ENCODE results near the gene DNAJB12. TPM values are rescaled to one million over a fixed set of nuclear protein-coding genes. Genes with fewer than 3 reads are reported as not detected.
A peak's percentile ranks its signal among the peaks of the same experiment; 100 is the strongest.

DNAJB12 gene
- total RNA-seq, 1 experiment from 2014 or later, result 48.0 TPM

DNA sequence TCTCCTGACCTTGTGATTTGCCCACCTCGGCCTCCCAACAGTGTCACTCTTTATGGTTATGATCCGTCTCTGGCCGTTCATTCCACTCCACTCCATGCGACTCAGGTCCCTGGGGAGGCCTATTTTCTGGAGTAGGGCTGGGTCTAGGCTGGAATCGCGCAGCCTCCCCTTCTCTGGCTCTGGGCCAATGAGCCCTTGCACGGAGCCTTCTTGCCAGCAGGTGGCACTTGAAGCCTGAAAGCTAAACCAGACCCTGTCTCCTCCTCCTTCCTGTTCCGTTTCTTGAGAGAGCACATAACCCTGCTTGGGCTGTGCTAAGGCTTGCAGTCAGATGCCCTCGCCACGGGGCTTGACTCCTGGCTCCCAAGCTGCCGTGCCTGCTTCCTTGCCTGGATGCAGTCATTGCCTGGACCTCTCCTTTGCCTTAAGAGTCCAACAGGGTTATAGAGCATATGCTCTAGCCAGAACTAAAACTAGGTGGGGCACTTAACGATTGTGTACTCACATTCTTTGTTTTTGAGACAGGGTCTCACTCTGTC lies 9.6 kb upstream of the DNAJB12 start:
- intact Hi-C loops (cut with micrococcal nuclease; ENCODE audit: unreplicated experiment), result loop anchor here (1.0 to 5.0 kb wide), 5 partner anchors 203 to 696 kb away; partner anchors contain the start of gene MCU

GRCh38 chr10:72356987-72357386 lies 2.3 kb upstream of the DNAJB12 start:
- Mint-ChIP-seq H3K4me1 (ENCODE audit: low read depth, unreplicated experiment) (peaks cover 15% of the 10 kb centered on the region), H3K36me3 (ENCODE audit: insufficient read depth, unreplicated experiment) (peaks cover 21% of the 10 kb centered on the region), H3K27ac (ENCODE audit: unreplicated experiment) (no peak overlapping the region), H3K4me3 (ENCODE audit: low read depth, unreplicated experiment) (no peak overlapping the region), H3K9me3 (ENCODE audit: low read depth, unreplicated experiment) (peaks cover 4% of the 10 kb centered on the region), H3K27me3 (ENCODE audit: unreplicated experiment) (no peaks in the 10 kb centered on the region)
- TF ChIP-seq, protein P1, sequence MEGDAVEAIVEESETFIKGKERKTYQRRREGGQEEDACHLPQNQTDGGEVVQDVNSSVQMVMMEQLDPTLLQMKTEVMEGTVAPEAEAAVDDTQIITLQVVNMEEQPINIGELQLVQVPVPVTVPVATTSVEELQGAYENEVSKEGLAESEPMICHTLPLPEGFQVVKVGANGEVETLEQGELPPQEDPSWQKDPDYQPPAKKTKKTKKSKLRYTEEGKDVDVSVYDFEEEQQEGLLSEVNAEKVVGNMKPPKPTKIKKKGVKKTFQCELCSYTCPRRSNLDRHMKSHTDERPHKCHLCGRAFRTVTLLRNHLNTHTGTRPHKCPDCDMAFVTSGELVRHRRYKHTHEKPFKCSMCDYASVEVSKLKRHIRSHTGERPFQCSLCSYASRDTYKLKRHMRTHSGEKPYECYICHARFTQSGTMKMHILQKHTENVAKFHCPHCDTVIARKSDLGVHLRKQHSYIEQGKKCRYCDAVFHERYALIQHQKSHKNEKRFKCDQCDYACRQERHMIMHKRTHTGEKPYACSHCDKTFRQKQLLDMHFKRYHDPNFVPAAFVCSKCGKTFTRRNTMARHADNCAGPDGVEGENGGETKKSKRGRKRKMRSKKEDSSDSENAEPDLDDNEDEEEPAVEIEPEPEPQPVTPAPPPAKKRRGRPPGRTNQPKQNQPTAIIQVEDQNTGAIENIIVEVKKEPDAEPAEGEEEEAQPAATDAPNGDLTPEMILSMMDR (IDR thresholded peaks at IDR 0.05; ENCODE audit: unreplicated experiment), result no peak
- intact Hi-C loops (cut with micrococcal nuclease; ENCODE audit: unreplicated experiment), result no loop called here
- CTCF ChIA-PET, result no interaction called here
- BruUV-seq (replicated peaks), result no TSS peak
- DNase-seq, result no peak

More for the DNA sequence above, 9.6 kb upstream of the DNAJB12 start:
- H3K4me3 Mint-ChIP-seq (ENCODE audit: low read depth, unreplicated experiment), result peak overlapping the region; percentile 43
- CTCF ChIA-PET, result interaction anchor here (0.6 to 1.5 kb wide), 4 partner anchors 328 to 697 kb away, joined by 3 to 5 read pairs (median 4); partner anchors contain the start of gene MCU
- TF ChIP-seq, protein P1 (IDR thresholded peaks at IDR 0.05; ENCODE audit: unreplicated experiment), result peak; percentile 96
- H3K9me3 Mint-ChIP-seq (ENCODE audit: low read depth, unreplicated experiment), result no peaks in the 10 kb centered on the region
- DNase-seq, result peak; percentile 93
- no peaks in the 10 kb centered on the region for H3K27me3 Mint-ChIP-seq (ENCODE audit: unreplicated experiment)
- peak overlapping the region; percentile 58 for H3K27ac Mint-ChIP-seq (ENCODE audit: unreplicated experiment)
- no TSS peak for BruUV-seq (replicated peaks)
- peaks cover 12% of the 10 kb centered on the region for H3K36me3 Mint-ChIP-seq (ENCODE audit: insufficient read depth, unreplicated experiment)
- peaks cover 11% of the 10 kb centered on the region for H3K4me1 Mint-ChIP-seq (ENCODE audit: low read depth, unreplicated experiment)

- Mint-ChIP-seq H3K36me3 (ENCODE audit: insufficient read depth, unreplicated experiment) (peaks cover 21% of the 10 kb centered on the region), H3K4me3 (ENCODE audit: low read depth, unreplicated experiment) (no peak overlapping the region), H3K27ac (ENCODE audit: unreplicated experiment) (no peak overlapping the region), H3K9me3 (ENCODE audit: low read depth, unreplicated experiment) (peaks cover 4% of the 10 kb centered on the region), H3K4me1 (ENCODE audit: low read depth, unreplicated experiment) (peaks cover 22% of the 10 kb centered on the region), H3K27me3 (ENCODE audit: unreplicated experiment) (no peaks in the 10 kb centered on the region)
- TF ChIP-seq, protein P1 (IDR thresholded peaks at IDR 0.05; ENCODE audit: unreplicated experiment), result no peak
- intact Hi-C loops (cut with micrococcal nuclease; ENCODE audit: unreplicated experiment), result no loop called here
- no TSS peak for BruUV-seq (replicated peaks)
- no peak for DNase-seq
- CTCF ChIA-PET, result interaction anchor here (0.5 kb wide), 1 partner anchor 176 kb away, joined by 3 read pairs; no protein-coding TSS in a partner anchor
These were observed 1.4 kb upstream of the DNAJB12 start for GRCh38 chr10:72356115-72356514.

- H3K27ac Mint-ChIP-seq (ENCODE audit: unreplicated experiment), result peak overlapping the region; percentile 95
- peaks cover 22% of the 10 kb centered on the region for H3K4me1 Mint-ChIP-seq (ENCODE audit: low read depth, unreplicated experiment)
- intact Hi-C loops (cut with micrococcal nuclease; ENCODE audit: unreplicated experiment), result no loop called here
- H3K27me3 Mint-ChIP-seq (ENCODE audit: unreplicated experiment), result no peaks in the 10 kb centered on the region
- CTCF ChIA-PET, result interaction anchor here (0.6 to 1.6 kb wide), 8 partner anchors 12 to 1285 kb away, joined by 3 to 11 read pairs (median 4); no protein-coding TSS in a partner anchor
- no peak for DNase-seq
- peak overlapping the region; percentile 97 for H3K4me3 Mint-ChIP-seq (ENCODE audit: low read depth, unreplicated experiment)
- peaks cover 4% of the 10 kb centered on the region for H3K9me3 Mint-ChIP-seq (ENCODE audit: low read depth, unreplicated experiment)
- BruUV-seq (replicated peaks), result no TSS peak
- H3K36me3 Mint-ChIP-seq (ENCODE audit: insufficient read depth, unreplicated experiment), result peaks cover 21% of the 10 kb centered on the region
- TF ChIP-seq, protein P1 (IDR thresholded peaks at IDR 0.05; ENCODE audit: unreplicated experiment), result no peak
These were observed 466 bp upstream of the DNAJB12 start for GRCh38 chr10:72355214-72355555.

Data from Calu3 (cell line).